ENCODE data around the gene NXPH1.
A peak's percentile ranks its signal among the peaks of the same experiment; 100 is the strongest.

The NXPH1 gene

GRCh38 chr7:8433477-8434289 is at the start of gene NXPH1:
Gene NXPH1, plus strand, starts transcription at chr7:8433609.
- no peak for TF ChIP-seq CTCF (IDR thresholded peaks at IDR 0.05; ENCODE audit: low read depth, low read length, missing control alignments)
- H3K4me3 ChIP-seq (ENCODE audit: low read depth, low read length) = no peak within 1 kb of the TSS
- no peak for DNase-seq (ENCODE audit: low read depth)

- peak; percentile 21 for DNase-seq (ENCODE audit: low read depth)
- no peak overlapping the region for H3K4me3 ChIP-seq (ENCODE audit: low read depth, low read length)
- no peak for TF ChIP-seq CTCF (IDR thresholded peaks at IDR 0.05; ENCODE audit: low read depth, low read length, missing control alignments)
Measured at GRCh38 chr7:8384901-8385300, 48.5 kb upstream of the NXPH1 start.

GRCh38 chr7:8386926-8387550 is 46.4 kb upstream of the NXPH1 start:
- TF ChIP-seq CTCF (IDR thresholded peaks at IDR 0.05; ENCODE audit: low read depth, low read length, missing control alignments) = no peak
- DNase-seq (ENCODE audit: low read depth) = peak; percentile 27
- no peak overlapping the region for H3K4me3 ChIP-seq (ENCODE audit: low read depth, low read length)

GRCh38 chr7:8387551-8388256 is 45.7 kb upstream of the NXPH1 start:
- DNase-seq (ENCODE audit: low read depth) = peak; percentile 15
- no peak for TF ChIP-seq CTCF (IDR thresholded peaks at IDR 0.05; ENCODE audit: low read depth, low read length, missing control alignments)
- H3K4me3 ChIP-seq (ENCODE audit: low read depth, low read length) = no peak overlapping the region

GRCh38 chr7:8388257-8388625 is 45.2 kb upstream of the NXPH1 start:
- H3K4me3 ChIP-seq (ENCODE audit: low read depth, low read length) = no peak overlapping the region
- DNase-seq (ENCODE audit: low read depth) = no peak
- TF ChIP-seq CTCF (IDR thresholded peaks at IDR 0.05; ENCODE audit: low read depth, low read length, missing control alignments) = no peak

GRCh38 chr7:8389593-8390261 is 43.7 kb upstream of the NXPH1 start:
- no peak for TF ChIP-seq CTCF (IDR thresholded peaks at IDR 0.05; ENCODE audit: low read depth, low read length, missing control alignments)
- DNase-seq (ENCODE audit: low read depth) = no peak
- H3K4me3 ChIP-seq (ENCODE audit: low read depth, low read length) = no peak overlapping the region

All from GM12864 (cell line).